Keratinocyte (primary cell): ENCODE data around the gene TRAF3. TPM values are rescaled to one million over a fixed set of nuclear protein-coding genes. Genes with fewer than 3 reads are reported as not detected.

Source experiments
- DNase-seq: peaks from one replicate; pipeline ENCODE4 v3.0.0-alpha.2; 2011; ENCODE audit warnings: low read depth, missing footprints, low spot score
- FAIRE-seq: peaks from 2 replicates; lab custom pipeline; 2011; peaks lifted over from hg19 to GRCh38; lab: Jason Lieb, UNC
- H2AFZ ChIP-seq: 2 replicates; pipeline ENCODE4 v1.6.0; 2012; ENCODE audit warnings: low read length, control low read depth, inconsistent platforms; ENCODE audit not compliant: control insufficient read depth
- H3K27ac ChIP-seq: 2 replicates; pipeline ENCODE4 v1.5.1; 2011; ENCODE audit warnings: low read length; ENCODE audit not compliant: control insufficient read depth, insufficient read depth
- H3K27me3 ChIP-seq: 3 replicates; pipeline ENCODE4 v1.6.0; 2011; ENCODE audit warnings: low read length; ENCODE audit not compliant: control insufficient read depth, insufficient read depth; ENCODE audit errors: extremely low read depth
- H3K36me3 ChIP-seq, 2 experiments: 2 replicates in 1 of 2; 3 replicates in 1 of 2; pipeline ENCODE4 v1.5.1; 2011; ENCODE audit warnings: low read length in 2 of 2, mild to moderate bottlenecking in 1 of 2; ENCODE audit not compliant: control insufficient read depth in 2 of 2, insufficient read depth in 2 of 2; ENCODE audit errors: extremely low read depth in 1 of 2
- H3K4me1 ChIP-seq: 3 replicates; pipeline ENCODE4 v1.5.1; 2011; ENCODE audit warnings: low read length; ENCODE audit not compliant: control insufficient read depth, insufficient read depth; ENCODE audit errors: extremely low read depth
- H3K4me2 ChIP-seq: 3 replicates; pipeline ENCODE4 v1.6.0; 2011; ENCODE audit warnings: low read depth, low read length; ENCODE audit not compliant: control insufficient read depth, insufficient read depth; ENCODE audit errors: extremely low read depth
- H3K4me3 ChIP-seq, 3 experiments: fragments of 200-600 bp in 1 of 3; sonication (generic) in 1 of 3; 2 replicates in 2 of 3; 3 replicates in 1 of 3; pipeline ENCODE4 v1.5.1; 2011 to 2016; ENCODE audit warnings: low read length in 3 of 3, mild to moderate bottlenecking in 3 of 3, control low read depth in 2 of 3, inconsistent platforms in 1 of 3, low read depth in 1 of 3, mixed read lengths in 1 of 3, mixed run types in 1 of 3, moderate library complexity in 1 of 3; ENCODE audit not compliant: control insufficient read depth in 2 of 3, insufficient read depth in 2 of 3; ENCODE audit errors: extremely low read depth in 1 of 3
- H3K79me2 ChIP-seq: 2 replicates; pipeline ENCODE4 v1.6.0; 2012; ENCODE audit warnings: low read length; ENCODE audit not compliant: control insufficient read depth, insufficient read depth
- H3K9ac ChIP-seq: 3 replicates; pipeline ENCODE4 v1.6.0; 2011; ENCODE audit warnings: low read length; ENCODE audit not compliant: control insufficient read depth, insufficient read depth; ENCODE audit errors: extremely low read depth
- H3K9me1 ChIP-seq: 3 replicates; pipeline ENCODE4 v1.6.0; 2011; ENCODE audit warnings: low read length; ENCODE audit not compliant: control insufficient read depth, insufficient read depth; ENCODE audit errors: extremely low read depth
- H3K9me3 ChIP-seq: 2 replicates; pipeline ENCODE4 v1.5.1; 2012; ENCODE audit warnings: low read depth, low read length; ENCODE audit not compliant: control insufficient read depth
- H4K20me1 ChIP-seq: 3 replicates; pipeline ENCODE4 v1.6.0; 2011; ENCODE audit warnings: low read length; ENCODE audit not compliant: control insufficient read depth, insufficient read depth; ENCODE audit errors: extremely low read depth
- CTCF ChIP-seq, 3 experiments: IDR thresholded peaks in 1 of 3; conservative IDR thresholded peaks in 1 of 3; optimal IDR thresholded peaks in 1 of 3; 2 replicates in 2 of 3; 3 replicates in 1 of 3; pipeline versions ENCODE3 to v1.5.1; 2011; ENCODE audit warnings: low read length in 3 of 3, mild to moderate bottlenecking in 3 of 3, moderate library complexity in 2 of 3, control low read depth in 1 of 3, inconsistent platforms in 1 of 3; ENCODE audit not compliant: insufficient read depth in 2 of 3; ENCODE audit errors: extremely low read depth in 1 of 3
- EZH2 ChIP-seq: IDR thresholded peaks from one replicate; pipeline ENCODE4 v1.6.1; 2012; ENCODE audit warnings: inconsistent platforms, mild to moderate bottlenecking, low read length, moderate library complexity
- dilution Hi-C: fragments of 300-500 bp; cut with MboI; formaldehyde crosslinking; loops from one replicate; pipeline ENCODE4 v1.7.0; 2020; ENCODE audit warnings: low sequenced_read_pairs; ENCODE audit not compliant: extremely low pct_ligation_motif_present
- polyA plus RNA-seq, 5 experiments: library from polyadenylated mRNA; depleted of rRNA in 3 of 5; stranded (reverse) in 3 of 5; stranded (forward) in 1 of 5; unstranded in 1 of 5; fragments of >200 nt; gene quantifications; 1 replicate in 1 of 5; 2 replicates in 3 of 5; 3 replicates in 1 of 5; pipeline versions ENCODE4 v1.2.1 to v1.2.3, GENCODE V29; 2011 to 2012; ENCODE audit warnings: missing spikeins in 2 of 5, low read depth in 1 of 5, low replicate concordance in 1 of 5

Gene TRAF3
- polyA plus RNA-seq, 1 donor (not counting 4 experiments of a cell fraction or from before 2014, with no cell fraction given), result 12.5 TPM

- DNase-seq (no peak), FAIRE-seq (no peak)
- H3K9me1 ChIP-seq, result peaks cover 2% of the 10 kb centered on the region
- peak overlapping the region; percentile 16 for H3K4me2 ChIP-seq
- H3K79me2 ChIP-seq, result peaks cover 30% of the 10 kb centered on the region
- H3K27me3 ChIP-seq, result no peaks in the 10 kb centered on the region
- H2AFZ ChIP-seq, result peak overlapping the region; percentile 85
- H4K20me1 ChIP-seq, result no peaks in the 10 kb centered on the region
- H3K9me3 ChIP-seq, result no peaks in the 10 kb centered on the region
- no peak overlapping the region for H3K4me3 ChIP-seq
- no peak overlapping the region for H3K27ac ChIP-seq
- dilution Hi-C loops, result no loop called here
- H3K36me3 ChIP-seq, result no peaks in the 10 kb centered on the region
- TF ChIP-seq EZH2 (no peak), CTCF (optimal IDR thresholded peaks at IDR 0.05 in 1 of 3, IDR thresholded peaks at IDR 0.05 in 1 of 3, conservative IDR thresholded peaks at IDR 0.05 in 1 of 3; ENCODE audit: extremely low read depth in 1 of 3, insufficient read depth in 2 of 3, low read length in 3 of 3) (no peak)
- peaks cover 21% of the 10 kb centered on the region for H3K4me1 ChIP-seq
- H3K9ac ChIP-seq, result no peak overlapping the region
Measured at GRCh38 chr14:102775855-102776760, 1.1 kb upstream of the TRAF3 start.

DNA sequence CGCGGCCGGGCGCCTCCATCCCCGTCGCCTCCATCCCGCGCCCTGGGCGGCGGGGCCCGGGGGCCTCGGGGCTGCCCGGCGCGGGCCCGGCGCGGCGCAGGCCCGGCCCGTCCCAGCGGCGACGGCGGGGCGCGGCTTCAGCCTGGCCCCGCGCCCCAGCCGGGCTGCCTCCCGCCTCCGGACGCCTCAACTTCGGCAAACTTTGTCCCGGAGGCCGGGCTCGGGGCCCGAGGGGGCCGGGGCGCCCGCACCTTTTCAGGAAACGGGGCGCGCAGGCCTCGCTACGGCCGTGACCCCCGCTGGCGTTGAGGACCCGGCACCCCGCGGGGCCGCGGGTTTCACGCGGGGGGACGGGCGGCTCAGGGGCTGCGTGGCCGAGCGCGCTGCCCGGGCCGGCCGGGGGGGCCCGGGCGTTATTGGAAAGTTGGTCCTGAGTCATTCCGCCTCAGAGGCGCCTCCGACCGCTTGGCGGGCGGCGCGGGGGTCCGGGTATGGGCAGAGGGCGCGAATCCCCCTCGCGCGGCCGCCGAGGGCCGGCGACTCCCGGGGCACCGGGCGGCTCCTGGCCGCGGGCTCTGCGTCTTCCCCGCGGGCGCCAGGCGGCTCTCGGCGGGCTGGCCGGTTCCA, 575 bp downstream of the TRAF3 start:
- H3K27me3 ChIP-seq, result no peaks in the 10 kb centered on the region
- dilution Hi-C loops, result no loop called here
- H3K36me3 ChIP-seq, result no peaks in the 10 kb centered on the region
- no peaks in the 10 kb centered on the region for H3K9me3 ChIP-seq
- H3K4me3 ChIP-seq, result peak overlapping the region; percentile 43 to 95 (median 74)
- H3K79me2 ChIP-seq, result peaks cover 46% of the 10 kb centered on the region
- peak overlapping the region; percentile 81 for H3K9ac ChIP-seq
- H3K4me1 ChIP-seq, result peaks cover 21% of the 10 kb centered on the region
- H2AFZ ChIP-seq, result no peak overlapping the region
- H3K27ac ChIP-seq, result peak overlapping the region; percentile 87
- peak overlapping the region; percentile 96 for H3K4me2 ChIP-seq
- FAIRE-seq (no peak), DNase-seq (no peak)
- no peaks in the 10 kb centered on the region for H4K20me1 ChIP-seq
- TF ChIP-seq EZH2, result no peak
- no peak for TF ChIP-seq CTCF (optimal IDR thresholded peaks at IDR 0.05 in 1 of 3, IDR thresholded peaks at IDR 0.05 in 1 of 3, conservative IDR thresholded peaks at IDR 0.05 in 1 of 3; ENCODE audit: extremely low read depth in 1 of 3, insufficient read depth in 2 of 3, low read length in 3 of 3)
- H3K9me1 ChIP-seq, result peaks cover 2% of the 10 kb centered on the region
